ENCODE results near the gene TPSB2. TPM values are rescaled to one million over a fixed set of nuclear protein-coding genes. Genes with fewer than 3 reads are reported as not detected.
"Not testable (repeated sequence)": the region's sequence is repeated elsewhere in the genome, so short reads cannot be mapped to it uniquely, and the experiment has no call there.

Gene TPSB2
- total RNA-seq, 1 donor from 2014 or later = not detected

GRCh38 chr16:1258225-1258600 is 28.2 kb upstream of the TPSB2 start:
- intact Hi-C loops (cut with micrococcal nuclease) = no loop called here
- no peak overlapping the region for H3K27ac Mint-ChIP-seq

GRCh38 chr16:1257561-1258224 is 27.7 kb upstream of the TPSB2 start:
- Mint-ChIP-seq H3K36me3 (ENCODE audit: low read depth) (no peaks in the 10 kb centered on the region), H3K9me3 (no peaks in the 10 kb centered on the region), H3K27me3 (ENCODE audit: low read depth) (peaks cover 10% of the 10 kb centered on the region), H3K4me3 (ENCODE audit: low read depth) (no peak overlapping the region), H3K27ac (no peak overlapping the region), H3K4me1 (ENCODE audit: low read depth) (no peaks in the 10 kb centered on the region)
- DNase-seq (ENCODE audit: low spot score) = no peak
- intact Hi-C loops (cut with micrococcal nuclease) = no loop called here

More at GRCh38 chr16:1258225-1258600, 28.2 kb upstream of the TPSB2 start:
- no peak overlapping the region for H3K4me3 Mint-ChIP-seq (ENCODE audit: low read depth)
- no peak for DNase-seq (ENCODE audit: low spot score)
- H3K27me3 Mint-ChIP-seq (ENCODE audit: low read depth) = peaks cover 10% of the 10 kb centered on the region
- no peaks in the 10 kb centered on the region for H3K9me3 Mint-ChIP-seq
- H3K36me3 Mint-ChIP-seq (ENCODE audit: low read depth) = no peaks in the 10 kb centered on the region
- no peaks in the 10 kb centered on the region for H3K4me1 Mint-ChIP-seq (ENCODE audit: low read depth)

GRCh38 chr16:1256874-1257322 is 26.9 kb upstream of the TPSB2 start:
- no peaks in the 10 kb centered on the region for H3K4me1 Mint-ChIP-seq (ENCODE audit: low read depth)
- DNase-seq (ENCODE audit: low spot score) = no peak
- H3K9me3 Mint-ChIP-seq = no peaks in the 10 kb centered on the region
- H3K27me3 Mint-ChIP-seq (ENCODE audit: low read depth) = peaks cover 8% of the 10 kb centered on the region
- intact Hi-C loops (cut with micrococcal nuclease) = no loop called here
- H3K27ac Mint-ChIP-seq = no peak overlapping the region
- H3K36me3 Mint-ChIP-seq (ENCODE audit: low read depth) = no peaks in the 10 kb centered on the region
- no peak overlapping the region for H3K4me3 Mint-ChIP-seq (ENCODE audit: low read depth)

- H3K4me1 Mint-ChIP-seq (ENCODE audit: low read depth); intact Hi-C loops (cut with micrococcal nuclease); H3K9me3 Mint-ChIP-seq: not testable (repeated sequence)
Observed at GRCh38 chr16:1256296-1256873, 26.4 kb upstream of the TPSB2 start.

GRCh38 chr16:1255276-1256122 is 25.5 kb upstream of the TPSB2 start, which contains the start of gene TPSD1:
Gene TPSD1, plus strand, starts transcription at chr16:1256069. Its CDS starts 212 bp downstream, at chr16:1256281.
- H3K36me3 Mint-ChIP-seq (ENCODE audit: low read depth); intact Hi-C loops (cut with micrococcal nuclease); H3K4me3 Mint-ChIP-seq (ENCODE audit: low read depth); DNase-seq (ENCODE audit: low spot score); H3K4me1 Mint-ChIP-seq (ENCODE audit: low read depth); H3K27ac Mint-ChIP-seq; H3K27me3 Mint-ChIP-seq (ENCODE audit: low read depth); H3K9me3 Mint-ChIP-seq: not testable (repeated sequence)

More at GRCh38 chr16:1256296-1256873, 26.4 kb upstream of the TPSB2 start:
- H3K4me3 Mint-ChIP-seq (ENCODE audit: low read depth); DNase-seq (ENCODE audit: low spot score); H3K27me3 Mint-ChIP-seq (ENCODE audit: low read depth); H3K27ac Mint-ChIP-seq; H3K36me3 Mint-ChIP-seq (ENCODE audit: low read depth): not testable (repeated sequence)

GRCh38 chr16:1254821-1255220 is 24.8 kb upstream of the TPSB2 start:
- DNase-seq (ENCODE audit: low spot score); intact Hi-C loops (cut with micrococcal nuclease); H3K4me3 Mint-ChIP-seq (ENCODE audit: low read depth); H3K36me3 Mint-ChIP-seq (ENCODE audit: low read depth); H3K27me3 Mint-ChIP-seq (ENCODE audit: low read depth); H3K9me3 Mint-ChIP-seq; H3K4me1 Mint-ChIP-seq (ENCODE audit: low read depth); H3K27ac Mint-ChIP-seq: not testable (repeated sequence)

GRCh38 chr16:1253701-1254364 is 23.8 kb upstream of the TPSB2 start:
- H3K36me3 Mint-ChIP-seq (ENCODE audit: low read depth); DNase-seq (ENCODE audit: low spot score); H3K4me3 Mint-ChIP-seq (ENCODE audit: low read depth); H3K27me3 Mint-ChIP-seq (ENCODE audit: low read depth); H3K9me3 Mint-ChIP-seq; intact Hi-C loops (cut with micrococcal nuclease); H3K27ac Mint-ChIP-seq; H3K4me1 Mint-ChIP-seq (ENCODE audit: low read depth): not testable (repeated sequence)

- H3K27me3 Mint-ChIP-seq (ENCODE audit: low read depth); intact Hi-C loops (cut with micrococcal nuclease); H3K27ac Mint-ChIP-seq; H3K36me3 Mint-ChIP-seq (ENCODE audit: low read depth); H3K4me1 Mint-ChIP-seq (ENCODE audit: low read depth); H3K4me3 Mint-ChIP-seq (ENCODE audit: low read depth); H3K9me3 Mint-ChIP-seq; DNase-seq (ENCODE audit: low spot score): not testable (repeated sequence)
Observed at GRCh38 chr16:1249031-1249755, 19.2 kb upstream of the TPSB2 start.

- H3K9me3 Mint-ChIP-seq; H3K27me3 Mint-ChIP-seq (ENCODE audit: low read depth); H3K4me1 Mint-ChIP-seq (ENCODE audit: low read depth); DNase-seq (ENCODE audit: low spot score); intact Hi-C loops (cut with micrococcal nuclease); H3K36me3 Mint-ChIP-seq (ENCODE audit: low read depth); H3K4me3 Mint-ChIP-seq (ENCODE audit: low read depth); H3K27ac Mint-ChIP-seq: not testable (repeated sequence)
Observed at GRCh38 chr16:1247903-1248537, 18.0 kb upstream of the TPSB2 start.

- Mint-ChIP-seq H3K4me3 (ENCODE audit: low read depth) (no peak overlapping the region), H3K27ac (no peak overlapping the region), H3K36me3 (ENCODE audit: low read depth) (no peaks in the 10 kb centered on the region), H3K9me3 (no peaks in the 10 kb centered on the region), H3K4me1 (ENCODE audit: low read depth) (no peaks in the 10 kb centered on the region), H3K27me3 (ENCODE audit: low read depth) (peaks cover 2% of the 10 kb centered on the region)
- intact Hi-C loops (cut with micrococcal nuclease) = no loop called here
- no peak for DNase-seq (ENCODE audit: low spot score)
Observed at GRCh38 chr16:1245452-1246020, 15.6 kb upstream of the TPSB2 start.

- DNase-seq (ENCODE audit: low spot score) = no peak
- intact Hi-C loops (cut with micrococcal nuclease) = no loop called here
- Mint-ChIP-seq H3K9me3 (no peaks in the 10 kb centered on the region), H3K27ac (no peak overlapping the region), H3K4me1 (ENCODE audit: low read depth) (no peaks in the 10 kb centered on the region), H3K4me3 (ENCODE audit: low read depth) (no peak overlapping the region), H3K27me3 (ENCODE audit: low read depth) (peaks cover 2% of the 10 kb centered on the region), H3K36me3 (ENCODE audit: low read depth) (no peaks in the 10 kb centered on the region)
Observed at GRCh38 chr16:1244881-1245280, 14.9 kb upstream of the TPSB2 start.
